ENCODE results near the gene IL21R.

IL21R gene

GRCh38 chr16:27486760-27487159 is 84.8 kb downstream of the IL21R start:
- TF ChIP-seq PATZ1 (CRISPR knock-in tag; IDR thresholded peaks at IDR 0.05; ENCODE audit: borderline replicate concordance), result no peak
- TF ChIP-seq GLIS3 (CRISPR knock-in tag; IDR thresholded peaks at IDR 0.05), result no peak
- TF ChIP-seq BACH2 (CRISPR knock-in tag; IDR thresholded peaks at IDR 0.05; ENCODE audit: borderline replicate concordance), result no peak
- TF ChIP-seq ESRRG (CRISPR knock-in tag; IDR thresholded peaks at IDR 0.05), result no peak
- no peak for TF ChIP-seq PPARA (CRISPR knock-in tag; IDR thresholded peaks at IDR 0.05; ENCODE audit: borderline replicate concordance)
- TF ChIP-seq ZFP30 (CRISPR knock-in tag; IDR thresholded peaks at IDR 0.05), result no peak
- no peak for TF ChIP-seq CSDC2 (CRISPR knock-in tag; IDR thresholded peaks at IDR 0.05)
- no peak for TF ChIP-seq RARB (CRISPR knock-in tag; IDR thresholded peaks at IDR 0.05)
- TF ChIP-seq POU6F1 (CRISPR knock-in tag; IDR thresholded peaks at IDR 0.05; ENCODE audit: borderline replicate concordance, low read depth), result no peak
- no peak for TF ChIP-seq TSHZ2 (CRISPR knock-in tag; IDR thresholded peaks at IDR 0.05)
- ATAC-seq, result no peak

GRCh38 chr16:27489421-27489820 is 87.4 kb downstream of the IL21R start:
- no peak for ATAC-seq
- no peak for TF ChIP-seq TCF4 (CRISPR knock-in tag; IDR thresholded peaks at IDR 0.05; ENCODE audit: borderline replicate concordance)
- no peak for TF ChIP-seq CREB5 (CRISPR knock-in tag; IDR thresholded peaks at IDR 0.05; ENCODE audit: low read depth)
- no peak for TF ChIP-seq POU6F1 (CRISPR knock-in tag; IDR thresholded peaks at IDR 0.05; ENCODE audit: borderline replicate concordance, low read depth)
- no peak for TF ChIP-seq ZC3H10 (CRISPR knock-in tag; IDR thresholded peaks at IDR 0.05)

- no peak for ATAC-seq
- TF ChIP-seq POU6F1 (CRISPR knock-in tag; IDR thresholded peaks at IDR 0.05; ENCODE audit: borderline replicate concordance, low read depth) (no peak), TSHZ2 (CRISPR knock-in tag; IDR thresholded peaks at IDR 0.05) (no peak), TCF4 (CRISPR knock-in tag; IDR thresholded peaks at IDR 0.05; ENCODE audit: borderline replicate concordance) (no peak), ZFP3 (CRISPR knock-in tag; IDR thresholded peaks at IDR 0.05) (no peak), ZNF565 (CRISPR knock-in tag; conservative IDR thresholded peaks at IDR 0.05; ENCODE audit: low read depth) (no peak), CREB5 (CRISPR knock-in tag; IDR thresholded peaks at IDR 0.05; ENCODE audit: low read depth) (no peak)
Observed at GRCh38 chr16:27489906-27490305, 87.9 kb downstream of the IL21R start.
